Memory B cell (primary cell): ENCODE results near the gene NUDC.
"Not testable (repeated sequence)": the region's sequence is repeated elsewhere in the genome, so short reads cannot be mapped to it uniquely, and the experiment has no call there.

Source experiments
- ATAC-seq: fragments of 150-1000 bp; cut with Tn5 transposase; 2 replicates; pipeline ENCODE4 v1.10.0; 2021; ENCODE audit warnings: low read depth, mild to moderate bottlenecking, moderate library complexity
- DNase-seq, 2 donors: peaks; one replicate each; pipeline ENCODE4 v3.0.0; 2022; ENCODE audit warnings: low spot score in 2 of 2
- H3K27ac Mint-ChIP-seq: one replicate; pipeline ENCODE4 v1.8.0; 2022; ENCODE audit warnings: mild to moderate bottlenecking, moderate library complexity, mixed read lengths
- H3K27me3 Mint-ChIP-seq: one replicate; pipeline ENCODE4 v1.8.0; 2022; ENCODE audit warnings: mixed read lengths
- H3K36me3 Mint-ChIP-seq: one replicate; pipeline ENCODE4 v1.8.0; 2022; ENCODE audit warnings: mild to moderate bottlenecking, mixed read lengths
- H3K4me1 Mint-ChIP-seq: one replicate; pipeline ENCODE4 v1.8.0; 2022; ENCODE audit warnings: mixed read lengths
- H3K4me3 Mint-ChIP-seq: one replicate; pipeline ENCODE4 v1.8.0; 2022; ENCODE audit warnings: mild to moderate bottlenecking, moderate library complexity, mixed read lengths
- H3K9me3 Mint-ChIP-seq: one replicate; pipeline ENCODE4 v1.8.0; 2022; ENCODE audit warnings: mixed read lengths

Gene NUDC

DNA sequence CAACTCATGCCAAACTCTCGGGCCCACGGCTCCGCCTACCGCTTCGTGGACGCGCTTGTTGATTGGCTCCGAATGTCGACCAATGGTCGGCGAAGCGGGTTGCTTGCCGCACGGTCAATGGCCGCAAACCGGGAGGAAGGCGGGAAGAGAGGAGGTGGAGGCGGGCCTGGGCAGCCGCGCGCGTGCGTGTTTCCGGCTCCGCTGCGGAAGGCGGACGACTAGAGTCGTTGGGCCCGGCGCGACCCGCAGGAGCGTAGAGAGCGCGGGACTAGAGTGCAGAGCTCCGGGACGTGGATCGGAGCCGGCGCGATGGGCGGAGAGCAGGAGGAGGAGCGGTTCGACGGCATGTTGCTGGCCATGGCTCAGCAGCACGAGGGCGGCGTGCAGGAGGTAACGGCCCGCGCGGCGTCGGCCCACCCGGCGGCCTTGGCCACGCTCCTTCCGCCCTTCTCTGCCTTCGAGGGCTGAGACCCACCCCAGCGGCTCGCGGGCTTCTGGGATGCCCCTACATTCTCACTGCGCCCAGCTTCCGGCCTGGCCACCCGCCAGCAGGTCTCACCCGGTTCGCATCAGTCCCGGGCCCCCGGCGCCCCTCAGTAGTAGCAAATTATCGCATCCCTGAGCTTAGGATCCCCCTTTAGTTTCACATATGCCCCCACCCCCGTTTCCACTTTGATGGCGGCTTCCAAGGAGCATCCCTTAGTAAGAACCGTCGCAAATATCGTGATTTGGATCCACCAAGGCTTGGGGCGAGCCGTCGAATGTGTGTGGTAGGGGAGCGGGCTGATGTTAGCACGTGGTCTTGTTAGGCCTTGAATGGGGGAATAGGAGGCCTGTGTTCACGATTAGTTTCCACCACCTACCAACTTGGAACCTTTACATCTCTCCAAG, at the start of gene NUDC:
Gene NUDC (plus strand): TSS at position 204 of the 891 bp plus-strand sequence. CDS start 106 bp downstream, at position 310.
- Mint-ChIP-seq H3K27me3 (no peaks in the 10 kb centered on the region), H3K9me3 (no peaks in the 10 kb centered on the region), H3K27ac (peak within 1 kb of the TSS; percentile 88), H3K4me3 (peak within 1 kb of the TSS; percentile 93), H3K36me3 (peaks cover 3% of the 10 kb centered on the region), H3K4me1 (peaks cover 13% of the 10 kb centered on the region)
- peak; percentile 91 for ATAC-seq
- peak; percentile 87 to 93 for DNase-seq

DNA sequence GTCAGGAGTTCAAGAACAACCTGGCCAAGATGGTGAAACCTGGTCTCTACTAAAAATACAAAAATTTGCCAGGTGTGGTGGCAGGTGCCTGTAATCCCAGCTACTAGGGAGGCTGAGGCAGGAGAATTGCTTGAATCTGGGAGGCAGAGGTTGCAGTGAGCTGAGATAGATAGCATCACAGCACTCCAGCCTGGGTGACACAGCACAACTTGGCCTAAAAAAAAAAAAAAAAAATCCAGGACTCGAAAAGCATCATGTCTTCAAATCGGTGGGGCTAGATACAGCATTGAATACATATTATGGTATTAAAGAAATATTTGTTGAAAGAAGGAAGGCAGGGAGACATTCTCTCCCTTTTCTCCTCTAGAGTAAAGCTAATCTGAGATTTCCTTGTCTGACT, 48.4 kb upstream of the NUDC start:
- H3K27me3 Mint-ChIP-seq, DNase-seq, H3K27ac Mint-ChIP-seq, H3K4me1 Mint-ChIP-seq, H3K9me3 Mint-ChIP-seq, H3K36me3 Mint-ChIP-seq, H3K4me3 Mint-ChIP-seq, ATAC-seq: not testable (repeated sequence)

DNA sequence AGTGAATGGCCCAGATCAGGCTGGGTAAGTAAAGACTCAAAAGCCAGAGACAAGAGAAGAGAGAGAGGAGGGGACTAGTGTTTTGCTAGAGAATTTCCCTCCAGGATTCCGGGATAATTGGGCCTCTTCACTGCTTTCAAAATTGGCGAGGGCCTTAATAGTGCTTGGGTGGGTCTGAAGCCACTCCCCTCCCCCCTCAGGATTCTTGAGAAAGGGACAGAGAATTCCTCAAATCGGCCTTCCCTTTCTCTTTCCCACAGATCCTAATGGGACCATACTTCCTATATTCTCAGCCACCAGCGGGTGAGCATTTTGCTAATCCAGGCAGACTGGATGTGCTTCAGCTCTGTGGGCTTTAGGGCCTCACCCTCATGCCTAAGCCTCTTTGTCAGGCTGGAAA, 46.6 kb upstream of the NUDC start:
- H3K4me1 Mint-ChIP-seq: no peaks in the 10 kb centered on the region
- peaks cover 3% of the 10 kb centered on the region for H3K36me3 Mint-ChIP-seq
- no peak for DNase-seq
- no peak for ATAC-seq
- peak overlapping the region; percentile 49 for H3K27ac Mint-ChIP-seq
- no peaks in the 10 kb centered on the region for H3K27me3 Mint-ChIP-seq
- no peak overlapping the region for H3K4me3 Mint-ChIP-seq
- no peaks in the 10 kb centered on the region for H3K9me3 Mint-ChIP-seq

GRCh38 chr1:26877326-26877725, 44.2 kb upstream of the NUDC start:
- H3K27ac Mint-ChIP-seq: no peak overlapping the region
- DNase-seq: no peak
- ATAC-seq: no peak
- H3K36me3 Mint-ChIP-seq: peaks cover 3% of the 10 kb centered on the region
- no peaks in the 10 kb centered on the region for H3K9me3 Mint-ChIP-seq
- no peaks in the 10 kb centered on the region for H3K4me1 Mint-ChIP-seq
- H3K4me3 Mint-ChIP-seq: no peak overlapping the region
- H3K27me3 Mint-ChIP-seq: no peaks in the 10 kb centered on the region

- no peak for DNase-seq
- Mint-ChIP-seq H3K4me1 (peaks cover 10% of the 10 kb centered on the region), H3K9me3 (no peaks in the 10 kb centered on the region), H3K36me3 (peaks cover 19% of the 10 kb centered on the region), H3K27ac (no peak overlapping the region), H3K4me3 (no peak overlapping the region), H3K27me3 (no peaks in the 10 kb centered on the region)
- no peak for ATAC-seq
Observed at GRCh38 chr1:26879793-26880192, 41.8 kb upstream of the NUDC start.

- H3K4me3 Mint-ChIP-seq, DNase-seq, H3K9me3 Mint-ChIP-seq, H3K27me3 Mint-ChIP-seq, ATAC-seq, H3K27ac Mint-ChIP-seq: not testable (repeated sequence)
- H3K36me3 Mint-ChIP-seq: peaks cover 22% of the 10 kb centered on the region
- peaks cover 10% of the 10 kb centered on the region for H3K4me1 Mint-ChIP-seq
Observed at GRCh38 chr1:26881611-26882010, 39.9 kb upstream of the NUDC start.

DNA sequence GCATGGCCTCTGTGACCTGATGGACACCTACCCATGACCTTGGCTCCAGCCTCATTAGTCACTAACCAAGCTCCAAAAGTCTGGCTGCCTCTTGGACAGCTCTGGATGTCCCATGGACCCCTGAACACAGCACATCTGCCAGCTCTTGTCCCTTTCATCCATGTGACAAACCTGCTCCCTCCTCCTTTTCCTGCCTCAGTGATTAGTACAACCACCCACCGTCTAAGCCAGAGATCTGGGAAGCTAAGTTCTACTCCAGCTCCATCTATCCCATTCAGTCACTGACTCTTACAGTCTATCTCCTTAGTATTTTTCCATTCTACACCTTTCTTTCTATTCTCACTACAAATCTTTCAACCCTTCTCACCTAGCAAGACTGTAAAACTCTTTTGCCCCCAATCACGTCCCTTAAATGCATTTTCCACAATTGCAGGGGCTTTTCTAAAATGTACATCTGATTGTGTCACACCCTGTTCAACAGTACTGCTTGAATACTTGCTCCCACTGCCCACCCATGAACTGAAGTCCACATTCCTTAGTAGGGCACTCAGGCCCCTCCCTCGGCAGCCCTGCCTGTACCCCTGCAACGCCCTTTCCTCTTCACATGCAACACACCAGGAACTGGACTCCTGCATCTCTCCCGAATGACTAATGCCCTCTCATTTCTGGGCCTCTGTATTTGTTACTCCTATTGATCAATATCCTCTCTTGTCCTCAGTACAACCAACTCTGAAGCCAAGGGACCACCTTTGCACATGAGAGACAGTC, 38.7 kb upstream of the NUDC start:
- Mint-ChIP-seq H3K4me3 (no peak overlapping the region), H3K36me3 (peaks cover 25% of the 10 kb centered on the region), H3K4me1 (peaks cover 12% of the 10 kb centered on the region), H3K27ac (peak overlapping the region; percentile 62), H3K27me3 (no peaks in the 10 kb centered on the region), H3K9me3 (no peaks in the 10 kb centered on the region)
- ATAC-seq: no peak
- no peak for DNase-seq

GRCh38 chr1:26887125-26887524, 34.4 kb upstream of the NUDC start:
- no peak for ATAC-seq
- H3K4me1 Mint-ChIP-seq: peaks cover 33% of the 10 kb centered on the region
- H3K27ac Mint-ChIP-seq: no peak overlapping the region
- no peaks in the 10 kb centered on the region for H3K9me3 Mint-ChIP-seq
- no peak for DNase-seq
- H3K4me3 Mint-ChIP-seq: no peak overlapping the region
- H3K27me3 Mint-ChIP-seq: no peaks in the 10 kb centered on the region
- H3K36me3 Mint-ChIP-seq: peaks cover 35% of the 10 kb centered on the region

GRCh38 chr1:26888231-26888630, 33.3 kb upstream of the NUDC start:
- no peaks in the 10 kb centered on the region for H3K27me3 Mint-ChIP-seq
- DNase-seq (no peak), ATAC-seq (no peak)
- H3K4me1 Mint-ChIP-seq: peaks cover 26% of the 10 kb centered on the region
- no peaks in the 10 kb centered on the region for H3K9me3 Mint-ChIP-seq
- H3K27ac Mint-ChIP-seq: peak overlapping the region; percentile 73
- peak overlapping the region; percentile 99 for H3K4me3 Mint-ChIP-seq
- peaks cover 32% of the 10 kb centered on the region for H3K36me3 Mint-ChIP-seq

DNA sequence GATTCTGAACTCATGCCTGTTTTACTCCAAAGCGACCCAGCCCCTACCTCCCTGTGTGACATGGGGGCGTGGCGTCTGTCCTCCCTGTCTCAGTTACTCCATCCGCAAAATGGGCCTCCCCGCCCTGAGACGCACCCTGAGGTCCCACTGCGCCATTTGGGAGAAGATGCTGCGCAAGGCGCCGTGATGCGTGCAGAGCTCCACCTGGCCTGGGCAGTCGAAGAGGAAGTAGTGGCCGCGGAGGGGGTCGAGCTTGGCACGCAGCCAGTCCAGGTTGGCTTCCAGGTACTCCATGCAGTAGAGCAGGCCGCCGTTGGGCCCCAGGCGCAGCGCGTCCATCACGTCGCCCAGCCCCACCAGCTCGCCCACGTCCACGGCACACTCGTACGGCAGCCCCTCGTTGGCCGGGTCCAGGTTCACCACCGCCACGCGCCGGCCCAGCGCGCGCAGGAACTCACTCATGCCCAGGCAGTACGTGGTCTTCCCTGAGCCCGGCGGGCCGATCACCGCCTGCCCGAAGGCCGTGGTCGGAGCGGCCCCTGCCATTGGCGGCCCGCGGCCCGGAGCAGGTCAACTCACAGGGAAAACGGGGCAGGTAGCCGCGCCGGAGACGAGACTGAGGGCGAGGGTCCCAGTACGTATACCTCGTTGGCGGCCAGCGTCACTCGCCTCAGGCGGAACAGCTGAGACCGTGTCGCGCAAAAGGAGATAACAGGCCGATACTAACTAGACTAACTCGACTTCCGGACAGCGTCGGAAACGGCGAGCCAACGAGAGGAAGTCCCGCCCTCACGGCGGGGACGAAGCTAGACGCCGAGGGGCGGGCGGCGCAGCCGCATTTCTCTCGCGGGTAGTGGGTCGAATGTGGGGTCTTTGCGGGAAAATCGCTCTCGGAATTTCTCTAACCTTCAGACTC, 31.7 kb upstream of the NUDC start, which contains the start of gene GPN2:
Gene GPN2 (minus strand): TSS at position 733 of the 916 bp plus-strand sequence. CDS start 187 bp downstream, at position 546.
- ATAC-seq (peak; percentile 95), DNase-seq (peak; percentile 56 to 64)
- H3K27ac Mint-ChIP-seq: peak within 1 kb of the TSS; percentile 96

DNA sequence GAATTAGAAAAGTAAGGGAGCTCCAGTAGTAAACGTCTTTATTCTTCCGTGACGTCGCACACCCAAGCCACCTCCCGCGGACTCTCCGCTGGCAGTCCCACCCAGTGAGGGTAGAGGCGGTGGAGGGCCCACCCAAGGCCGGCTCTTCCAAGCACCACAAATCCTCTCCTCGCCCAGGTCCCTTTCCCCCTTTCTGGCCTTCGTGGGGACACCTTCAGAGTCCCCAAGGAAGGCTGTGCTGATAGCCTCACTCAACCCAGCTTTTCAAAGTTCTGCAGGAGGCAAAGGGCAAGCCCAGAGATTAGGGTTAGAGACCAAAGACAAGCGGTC, 31.1 kb upstream of the NUDC start:
- Mint-ChIP-seq H3K27ac (peak overlapping the region; percentile 96), H3K27me3 (no peaks in the 10 kb centered on the region), H3K4me1 (peaks cover 27% of the 10 kb centered on the region), H3K4me3 (peak overlapping the region; percentile 99), H3K36me3 (peaks cover 25% of the 10 kb centered on the region), H3K9me3 (no peaks in the 10 kb centered on the region)
- DNase-seq (no peak), ATAC-seq (peak; percentile 41)

More for the DNA sequence above, 31.7 kb upstream of the NUDC start, which contains the start of gene GPN2:
- peaks cover 29% of the 10 kb centered on the region for H3K36me3 Mint-ChIP-seq
- H3K9me3 Mint-ChIP-seq: no peaks in the 10 kb centered on the region
- H3K27me3 Mint-ChIP-seq: no peaks in the 10 kb centered on the region
- peaks cover 26% of the 10 kb centered on the region for H3K4me1 Mint-ChIP-seq
- H3K4me3 Mint-ChIP-seq: peak within 1 kb of the TSS; percentile 99

GRCh38 chr1:26894263-26894662, 27.3 kb upstream of the NUDC start:
- Mint-ChIP-seq H3K4me1 (peaks cover 23% of the 10 kb centered on the region), H3K27ac (no peak overlapping the region), H3K9me3 (no peaks in the 10 kb centered on the region), H3K4me3 (no peak overlapping the region), H3K36me3 (peaks cover 22% of the 10 kb centered on the region), H3K27me3 (no peaks in the 10 kb centered on the region)
- ATAC-seq: no peak
- no peak for DNase-seq

- Mint-ChIP-seq H3K27me3 (no peaks in the 10 kb centered on the region), H3K4me3 (no peak overlapping the region), H3K4me1 (peaks cover 21% of the 10 kb centered on the region), H3K9me3 (no peaks in the 10 kb centered on the region), H3K36me3 (peaks cover 19% of the 10 kb centered on the region), H3K27ac (no peak overlapping the region)
- ATAC-seq (no peak), DNase-seq (no peak)
Observed at GRCh38 chr1:26897351-26897750, 24.2 kb upstream of the NUDC start.
